Astrocyte (in vitro differentiated cells and primary cell): ENCODE data around the gene OPN1SW. TPM values are rescaled to one million over a fixed set of nuclear protein-coding genes. Genes with fewer than 3 reads are reported as not detected.

Experiments used
- DNase-seq: peaks from one replicate; pipeline ENCODE4 v3.0.0-alpha.2; 2010; ENCODE audit warnings: low read depth
- FAIRE-seq: peaks from 2 replicates; lab custom pipeline; 2011; peaks lifted over from hg19 to GRCh38; lab: Jason Lieb, UNC
- H2AFZ ChIP-seq: 2 replicates; pipeline ENCODE4 v1.6.0; 2012; ENCODE audit warnings: low read depth, low read length, inconsistent platforms
- H3K27ac ChIP-seq: 2 replicates; pipeline ENCODE4 v1.5.1; 2011; ENCODE audit warnings: low read depth, low read length, inconsistent platforms
- H3K27me3 ChIP-seq: 2 replicates; pipeline ENCODE4 v1.6.0; 2011; ENCODE audit warnings: low read length, inconsistent platforms; ENCODE audit not compliant: insufficient read depth
- H3K36me3 ChIP-seq: 2 replicates; pipeline ENCODE4 v1.5.1; 2011; ENCODE audit warnings: low read length, inconsistent platforms; ENCODE audit not compliant: insufficient read depth
- H3K4me1 ChIP-seq: 2 replicates; pipeline ENCODE4 v1.5.1; 2011; ENCODE audit warnings: low read length, inconsistent platforms; ENCODE audit not compliant: insufficient read depth
- H3K4me2 ChIP-seq: 2 replicates; pipeline ENCODE4 v1.6.0; 2012; ENCODE audit warnings: low read length, inconsistent platforms
- H3K4me3 ChIP-seq: 2 replicates; pipeline ENCODE4 v1.5.1; 2011; ENCODE audit warnings: low read depth, mild to moderate bottlenecking, low read length, inconsistent platforms; ENCODE audit not compliant: insufficient read depth
- H3K79me2 ChIP-seq: 2 replicates; pipeline ENCODE4 v1.6.0; 2012; ENCODE audit warnings: mild to moderate bottlenecking, low read length, inconsistent platforms; ENCODE audit not compliant: insufficient read depth
- H3K9ac ChIP-seq: 2 replicates; pipeline ENCODE4 v1.6.0; 2012; ENCODE audit warnings: mild to moderate bottlenecking, low read length, inconsistent platforms
- H3K9me3 ChIP-seq: 2 replicates; pipeline ENCODE4 v1.5.1; 2012; ENCODE audit warnings: low read depth, mild to moderate bottlenecking, low read length, inconsistent platforms; ENCODE audit not compliant: insufficient read depth
- H4K20me1 ChIP-seq: 2 replicates; pipeline ENCODE4 v1.6.0; 2012; ENCODE audit warnings: low read length, inconsistent platforms; ENCODE audit not compliant: insufficient read depth
- H3K27ac Mint-ChIP-seq: one replicate; pipeline ENCODE4 v1.8.0; 2021; ENCODE audit warnings: mild to moderate bottlenecking, mixed read lengths; ENCODE audit not compliant: unreplicated experiment
- H3K27me3 Mint-ChIP-seq: one replicate; pipeline ENCODE4 v1.8.0; 2021; ENCODE audit warnings: low read depth, mixed read lengths; ENCODE audit not compliant: unreplicated experiment
- H3K36me3 Mint-ChIP-seq: one replicate; pipeline ENCODE4 v1.8.0; 2021; ENCODE audit warnings: low read depth, mixed read lengths; ENCODE audit not compliant: unreplicated experiment
- H3K4me1 Mint-ChIP-seq: one replicate; pipeline ENCODE4 v1.8.0; 2021; ENCODE audit warnings: low read depth, mixed read lengths; ENCODE audit not compliant: unreplicated experiment
- H3K4me3 Mint-ChIP-seq: one replicate; pipeline ENCODE4 v1.8.0; 2021; ENCODE audit warnings: mild to moderate bottlenecking, moderate library complexity, mixed read lengths; ENCODE audit not compliant: unreplicated experiment
- H3K9me3 Mint-ChIP-seq: one replicate; pipeline ENCODE4 v1.8.0; 2021; ENCODE audit warnings: mild to moderate bottlenecking, mixed read lengths; ENCODE audit not compliant: unreplicated experiment
- CTCF ChIP-seq: IDR thresholded peaks from 2 replicates; pipeline ENCODE4 v1.5.1; 2011; ENCODE audit warnings: low read depth, mild to moderate bottlenecking, inconsistent platforms, low read length, moderate library complexity; ENCODE audit not compliant: insufficient read depth
- EZH2 ChIP-seq: IDR thresholded peaks from 2 replicates; pipeline ENCODE4 v1.6.1; 2012; ENCODE audit warnings: mild to moderate bottlenecking, low read length, inconsistent platforms; ENCODE audit not compliant: insufficient read depth
- total RNA-seq: library from RNA; stranded (reverse); gene quantifications from 2 replicates; pipeline ENCODE4 v1.2.1, GENCODE V29; 2021

OPN1SW gene
- total RNA-seq, 1 donor from 2014 or later, result not detected

GRCh38 chr7:128794020-128794419 is 18.4 kb upstream of the OPN1SW start:
- peak overlapping the region; percentile 69 for H3K27ac Mint-ChIP-seq
- no peak overlapping the region for H3K4me3 Mint-ChIP-seq
- H3K27ac ChIP-seq, result no peak overlapping the region
- peaks cover 21% of the 10 kb centered on the region for H3K36me3 Mint-ChIP-seq
- TF ChIP-seq EZH2 (no peak), CTCF (no peak)
- H3K4me1 Mint-ChIP-seq, result peaks cover 14% of the 10 kb centered on the region
- DNase-seq, result no peak
- no peaks in the 10 kb centered on the region for H3K36me3 ChIP-seq
- H3K9ac ChIP-seq, result no peak overlapping the region
- peaks cover 12% of the 10 kb centered on the region for H3K4me1 ChIP-seq
- H3K4me2 ChIP-seq, result no peak overlapping the region
- H4K20me1 ChIP-seq, result no peaks in the 10 kb centered on the region
- no peak for FAIRE-seq
- H3K27me3 ChIP-seq, result no peaks in the 10 kb centered on the region
- no peak overlapping the region for H3K4me3 ChIP-seq
- no peaks in the 10 kb centered on the region for H3K9me3 ChIP-seq
- no peak overlapping the region for H2AFZ ChIP-seq
- peaks cover 9% of the 10 kb centered on the region for H3K27me3 Mint-ChIP-seq
- no peaks in the 10 kb centered on the region for H3K79me2 ChIP-seq
- peaks cover 3% of the 10 kb centered on the region for H3K9me3 Mint-ChIP-seq

GRCh38 chr7:128793181-128793547 is 17.6 kb upstream of the OPN1SW start:
- H3K4me3 ChIP-seq, result no peak overlapping the region
- peaks cover 3% of the 10 kb centered on the region for H3K9me3 Mint-ChIP-seq
- H3K27ac ChIP-seq, result no peak overlapping the region
- no peak overlapping the region for H3K9ac ChIP-seq
- FAIRE-seq (no peak), DNase-seq (no peak)
- no peaks in the 10 kb centered on the region for H3K9me3 ChIP-seq
- no peak overlapping the region for H3K4me2 ChIP-seq
- H3K36me3 Mint-ChIP-seq, result peaks cover 21% of the 10 kb centered on the region
- no peak overlapping the region for H2AFZ ChIP-seq
- H3K79me2 ChIP-seq, result no peaks in the 10 kb centered on the region
- no peak for TF ChIP-seq CTCF
- no peak overlapping the region for H3K27ac Mint-ChIP-seq
- H3K4me1 ChIP-seq, result peaks cover 12% of the 10 kb centered on the region
- no peaks in the 10 kb centered on the region for H4K20me1 ChIP-seq
- peaks cover 9% of the 10 kb centered on the region for H3K27me3 Mint-ChIP-seq
- peak overlapping the region; percentile 55 for H3K4me3 Mint-ChIP-seq
- H3K36me3 ChIP-seq, result no peaks in the 10 kb centered on the region
- peaks cover 14% of the 10 kb centered on the region for H3K4me1 Mint-ChIP-seq
- peaks cover 4% of the 10 kb centered on the region for H3K27me3 ChIP-seq

GRCh38 chr7:128792471-128793180 is 17.0 kb upstream of the OPN1SW start:
- Histone ChIP-seq H3K27me3 (peaks cover 4% of the 10 kb centered on the region), H3K4me3 (no peak overlapping the region), H3K27ac (no peak overlapping the region), H3K36me3 (no peaks in the 10 kb centered on the region), H2AFZ (no peak overlapping the region), H3K79me2 (no peaks in the 10 kb centered on the region), H4K20me1 (no peaks in the 10 kb centered on the region), H3K4me2 (peak overlapping the region; percentile 96), H3K9me3 (no peaks in the 10 kb centered on the region), H3K9ac (no peak overlapping the region), H3K4me1 (peaks cover 12% of the 10 kb centered on the region)
- peaks cover 9% of the 10 kb centered on the region for H3K27me3 Mint-ChIP-seq
- no peak for TF ChIP-seq EZH2
- no peak for TF ChIP-seq CTCF
- peaks cover 20% of the 10 kb centered on the region for H3K36me3 Mint-ChIP-seq
- peak overlapping the region; percentile 55 for H3K4me3 Mint-ChIP-seq
- H3K4me1 Mint-ChIP-seq, result peaks cover 14% of the 10 kb centered on the region
- peaks cover 3% of the 10 kb centered on the region for H3K9me3 Mint-ChIP-seq
- H3K27ac Mint-ChIP-seq, result no peak overlapping the region
- FAIRE-seq (no peak), DNase-seq (no peak)
